A549 (cell line): ENCODE data around the gene ABCA1. TPM values are rescaled to one million over a fixed set of nuclear protein-coding genes. Genes with fewer than 3 reads are reported as not detected.

Experiments
- ATAC-seq, 2 experiments: fragments of 200-7000 bp in 1 of 2; fragments of >200 bp in 1 of 2; cut with Nextera tagmentation in 1 of 2; cut with Tn5 transposase in 1 of 2; 3 replicates each; pipeline versions ENCODE4 v1.8.0 to v1.9.1; 2018 to 2020; ENCODE audit warnings: mild to moderate bottlenecking in 1 of 2, moderate library complexity in 1 of 2
- CTCF ChIA-PET: fragments of 300-600 bp; sonication (Branson Sonifier 250); formaldehyde crosslinking; extraction: SDS; loops from one replicate; lab custom pipeline; 2021; ENCODE audit warnings: antibody characterized with exemption, inconsistent platforms; lab: Yijun Ruan, JAX
- POLR2A ChIA-PET: fragments of 350-600 bp; formaldehyde crosslinking; extraction: SDS; loops from one replicate; lab custom pipeline; 2021; ENCODE audit warnings: antibody characterized with exemption, inconsistent platforms; lab: Yijun Ruan, JAX
- DNase-seq, 2 experiments: peaks; one replicate each; pipeline versions ENCODE4 v3.0.0 to v3.0.0-alpha.2; 2011 to 2016; ENCODE audit warnings: low read depth in 1 of 2, low spot score in 1 of 2
- FAIRE-seq: peaks from 2 replicates; lab custom pipeline; 2011; peaks lifted over from hg19 to GRCh38; lab: Jason Lieb, UNC
- H3K27ac ChIP-seq, 2 experiments: fragments of >200 bp; sonication (Bioruptor Twin); formaldehyde crosslinking; 3 replicates each; pipeline ENCODE4 v1.5.1; 2016 to 2017
- H3K4me1 ChIP-seq: fragments of >200 bp; sonication (Bioruptor Twin); formaldehyde crosslinking; 3 replicates; pipeline ENCODE4 v1.6.1; 2016
- H3K4me2 ChIP-seq: fragments of >200 bp; sonication (Bioruptor Twin); formaldehyde crosslinking; 3 replicates; pipeline ENCODE4 v1.6.1; 2016
- H3K4me3 ChIP-seq: fragments of >200 bp; sonication (Bioruptor Twin); formaldehyde crosslinking; 3 replicates; pipeline ENCODE4 v1.5.1; 2016
- H3K9me3 ChIP-seq: fragments of >200 bp; sonication (Bioruptor Twin); formaldehyde crosslinking; 3 replicates; pipeline ENCODE4 v1.6.1; 2016
- BHLHE40 ChIP-seq: IDR thresholded peaks from 2 replicates; pipeline ENCODE4 v1.6.1; 2012; ENCODE audit warnings: low read depth, low read length, inconsistent platforms
- CEBPB ChIP-seq, 2 experiments: fragments of >200 bp in 1 of 2; sonication (Bioruptor Twin) in 1 of 2; formaldehyde crosslinking in 1 of 2; IDR thresholded peaks; 2 replicates each; pipeline ENCODE4 v1.6.1; 2012 to 2016
- ESRRA ChIP-seq: fragments of 150-350 bp; IDR thresholded peaks from 2 replicates; pipeline ENCODE4 v1.6.1; 2014; ENCODE audit warnings: mild to moderate bottlenecking, low read length, borderline replicate concordance
- FOSB ChIP-seq: fragments of 250-450 bp; sonication (Bioruptor Pico); IDR thresholded peaks from 2 replicates; pipeline ENCODE4 v1.5.0; 2020; ENCODE audit warnings: mild to moderate bottlenecking, moderate library complexity
- FOSL2 ChIP-seq, 2 experiments: fragments of 450-650 bp in 1 of 2; fragments of >200 bp in 1 of 2; sonication (Bioruptor Twin) in 1 of 2; formaldehyde crosslinking; IDR thresholded peaks; 2 replicates each; pipeline versions ENCODE4 v1.5.0 to v1.6.1; 2016 to 2020; ENCODE audit warnings: mild to moderate bottlenecking in 1 of 2, moderate library complexity in 1 of 2
- FOXS1 ChIP-seq: fragments of 250-450 bp; sonication (Bioruptor Pico); IDR thresholded peaks from 2 replicates; pipeline ENCODE4 v1.5.0; 2020; ENCODE audit warnings: mild to moderate bottlenecking, moderate library complexity
- GATA3 ChIP-seq: IDR thresholded peaks from 2 replicates; pipeline ENCODE4 v1.6.1; 2012; ENCODE audit warnings: borderline replicate concordance
- JUN ChIP-seq, 2 experiments: fragments of >200 bp; sonication (Bioruptor Twin); formaldehyde crosslinking; IDR thresholded peaks; 2 replicates in 1 of 2; 3 replicates in 1 of 2; pipeline ENCODE4 v1.6.1; 2016 to 2017
- KDM1A ChIP-seq: fragments of 200-600 bp; sonication (generic); IDR thresholded peaks from 2 replicates; pipeline ENCODE4 v1.6.1; 2016; ENCODE audit warnings: low read depth, mild to moderate bottlenecking
- KDM5A ChIP-seq: fragments of 200-600 bp; sonication (generic); IDR thresholded peaks from 2 replicates; pipeline ENCODE4 v1.6.1; 2016; ENCODE audit warnings: antibody characterized with exemption, mild to moderate bottlenecking
- MAZ ChIP-seq: fragments of 150-350 bp; IDR thresholded peaks from 2 replicates; pipeline ENCODE4 v1.6.1; 2014; ENCODE audit warnings: antibody characterized with exemption, low read depth, low read length, borderline replicate concordance
- PHF8 ChIP-seq: fragments of 200-600 bp; sonication (generic); IDR thresholded peaks from 2 replicates; pipeline ENCODE4 v1.6.1; 2016; ENCODE audit warnings: low read depth, mild to moderate bottlenecking, antibody characterized with exemption, moderate library complexity, borderline replicate concordance
- RAD21 ChIP-seq, 2 experiments: fragments of >200 bp in 1 of 2; sonication (Bioruptor Twin) in 1 of 2; formaldehyde crosslinking in 1 of 2; IDR thresholded peaks in 1 of 2; conservative IDR thresholded peaks in 1 of 2; 2 replicates in 1 of 2; 3 replicates in 1 of 2; pipeline ENCODE4 v1.6.1; 2012 to 2018; ENCODE audit warnings: inconsistent platforms in 1 of 2
- RNF2 ChIP-seq: fragments of 200-600 bp; sonication (generic); IDR thresholded peaks from 2 replicates; pipeline ENCODE4 v1.6.1; 2016; ENCODE audit warnings: low read depth, mild to moderate bottlenecking, antibody characterized with exemption, moderate library complexity, borderline replicate concordance
- ZC3H11A ChIP-seq: fragments of 450-650 bp; IDR thresholded peaks from 2 replicates; pipeline ENCODE4 v1.6.1; 2014; ENCODE audit warnings: antibody characterized with exemption, mild to moderate bottlenecking
- ZFP36 ChIP-seq: fragments of 450-650 bp; IDR thresholded peaks from 2 replicates; pipeline ENCODE4 v1.6.1; 2014; ENCODE audit warnings: borderline replicate concordance; ENCODE audit not compliant: partially characterized antibody
- ZSCAN20 ChIP-seq: fragments of 250-450 bp; sonication (Bioruptor Pico); IDR thresholded peaks from 2 replicates; pipeline ENCODE4 v1.8.0; 2022; ENCODE audit warnings: mild to moderate bottlenecking, moderate library complexity
- WGBS: methylation state at CpG from one replicate; pipeline ENCODE4 v1.1.6; 2017; ENCODE audit errors: missing lambda C conversion rate; 5-methylcytosine and 5-hydroxymethylcytosine counted together
- polyA plus RNA-seq, 4 experiments: library from polyadenylated mRNA; depleted of rRNA in 3 of 4; stranded (reverse); fragments of >200 nt; fragmentation: RNase III in 1 of 4; extraction: RNeasy Plus Mini Kit Qiagen cat#74134 plus additional on column Dnase treatment in 1 of 4; gene quantifications; 2 replicates in 3 of 4; 3 replicates in 1 of 4; pipeline ENCODE4 v1.2.3, GENCODE V29; 2011 to 2017
- TF ChIP-seq, protein P1 (sequence below): fragments of >200 bp; sonication (Bioruptor Twin); formaldehyde crosslinking; IDR thresholded peaks from 3 replicates; pipeline ENCODE4 v1.5.1; 2016
- TF ChIP-seq, protein P2 (sequence below): fragments of >200 bp; sonication (Bioruptor Twin); formaldehyde crosslinking; IDR thresholded peaks from 3 replicates; pipeline ENCODE4 v1.6.1; 2016
- TF ChIP-seq, protein P3 (sequence below): IDR thresholded peaks from 2 replicates; pipeline ENCODE4 v1.6.1; 2012; ENCODE audit warnings: low read depth, borderline replicate concordance
- TF ChIP-seq, protein P4 (sequence below): fragments of 250-450 bp; sonication (Bioruptor Pico); IDR thresholded peaks from 2 replicates; pipeline ENCODE4 v1.5.0; 2021; ENCODE audit warnings: mild to moderate bottlenecking, moderate library complexity, borderline replicate concordance
- TF ChIP-seq, protein P5 (sequence below): IDR thresholded peaks from 2 replicates; pipeline ENCODE4 v1.6.1; 2012
- TF ChIP-seq, protein P6 (sequence below): fragments of 450-650 bp; IDR thresholded peaks from 2 replicates; pipeline ENCODE4 v1.6.1; 2014; ENCODE audit warnings: antibody characterized with exemption
- TF ChIP-seq, protein P7 (sequence below): fragments of 250-450 bp; sonication (Bioruptor Pico); IDR thresholded peaks from 2 replicates; pipeline ENCODE4 v1.5.0; 2020; ENCODE audit warnings: low read depth, mild to moderate bottlenecking, moderate library complexity

Gene ABCA1
- polyA plus RNA-seq, 2 of the 4 experiments (the other 2 are of a cell fraction) = 3.6 to 12.0 TPM

DNA sequence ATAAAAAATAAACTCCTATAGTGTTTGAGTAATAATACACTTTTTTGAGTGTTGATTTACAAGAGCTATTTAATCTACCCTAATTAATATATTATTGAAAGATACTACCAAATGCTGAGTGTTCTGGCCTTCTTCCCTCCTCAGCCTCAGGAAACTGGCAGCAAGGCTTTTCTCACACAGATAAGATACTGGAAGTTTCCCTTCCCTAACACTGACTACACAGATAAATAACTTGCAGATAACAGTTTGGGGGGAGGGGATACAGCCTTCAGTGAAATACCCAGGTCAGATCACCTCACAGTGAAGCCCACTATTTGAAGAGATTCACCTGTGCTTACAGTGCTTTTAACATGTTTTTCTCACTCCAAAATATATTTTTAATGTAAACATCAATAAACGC lies 182.1 kb downstream of the ABCA1 start:
- ChIA-PET CTCF (interaction anchor here (0.6 to 1.0 kb wide), 2 partner anchors 63 to 686 kb away, joined by 3 to 5 read pairs; no protein-coding TSS in a partner anchor), POLR2A (no interaction called here)
- DNase-seq (no peak), ATAC-seq (no peak), FAIRE-seq (no peak)
- no peaks in the 10 kb centered on the region for H3K9me3 ChIP-seq
- peaks cover 13% of the 10 kb centered on the region; the same call in 2 of the 3 replicates for H3K4me1 ChIP-seq
- no peak overlapping the region for H3K4me3 ChIP-seq
- H3K4me2 ChIP-seq = no peak overlapping the region
- TF ChIP-seq, protein P1, sequence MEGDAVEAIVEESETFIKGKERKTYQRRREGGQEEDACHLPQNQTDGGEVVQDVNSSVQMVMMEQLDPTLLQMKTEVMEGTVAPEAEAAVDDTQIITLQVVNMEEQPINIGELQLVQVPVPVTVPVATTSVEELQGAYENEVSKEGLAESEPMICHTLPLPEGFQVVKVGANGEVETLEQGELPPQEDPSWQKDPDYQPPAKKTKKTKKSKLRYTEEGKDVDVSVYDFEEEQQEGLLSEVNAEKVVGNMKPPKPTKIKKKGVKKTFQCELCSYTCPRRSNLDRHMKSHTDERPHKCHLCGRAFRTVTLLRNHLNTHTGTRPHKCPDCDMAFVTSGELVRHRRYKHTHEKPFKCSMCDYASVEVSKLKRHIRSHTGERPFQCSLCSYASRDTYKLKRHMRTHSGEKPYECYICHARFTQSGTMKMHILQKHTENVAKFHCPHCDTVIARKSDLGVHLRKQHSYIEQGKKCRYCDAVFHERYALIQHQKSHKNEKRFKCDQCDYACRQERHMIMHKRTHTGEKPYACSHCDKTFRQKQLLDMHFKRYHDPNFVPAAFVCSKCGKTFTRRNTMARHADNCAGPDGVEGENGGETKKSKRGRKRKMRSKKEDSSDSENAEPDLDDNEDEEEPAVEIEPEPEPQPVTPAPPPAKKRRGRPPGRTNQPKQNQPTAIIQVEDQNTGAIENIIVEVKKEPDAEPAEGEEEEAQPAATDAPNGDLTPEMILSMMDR = no peak
- TF ChIP-seq MAZ (no peak), KDM5A (no peak), CEBPB (IDR thresholded peaks at IDR 0.05) (no peak), ZC3H11A (no peak), FOXS1 (CRISPR knock-in tag) (no peak), KDM1A (no peak), PHF8 (no peak), FOSL2 (IDR thresholded peaks at IDR 0.05) (no peak), FOSL2 (CRISPR knock-in tag; IDR thresholded peaks at IDR 0.05) (no peak), ESRRA (no peak), RNF2 (no peak)
- TF ChIP-seq, protein P2, sequence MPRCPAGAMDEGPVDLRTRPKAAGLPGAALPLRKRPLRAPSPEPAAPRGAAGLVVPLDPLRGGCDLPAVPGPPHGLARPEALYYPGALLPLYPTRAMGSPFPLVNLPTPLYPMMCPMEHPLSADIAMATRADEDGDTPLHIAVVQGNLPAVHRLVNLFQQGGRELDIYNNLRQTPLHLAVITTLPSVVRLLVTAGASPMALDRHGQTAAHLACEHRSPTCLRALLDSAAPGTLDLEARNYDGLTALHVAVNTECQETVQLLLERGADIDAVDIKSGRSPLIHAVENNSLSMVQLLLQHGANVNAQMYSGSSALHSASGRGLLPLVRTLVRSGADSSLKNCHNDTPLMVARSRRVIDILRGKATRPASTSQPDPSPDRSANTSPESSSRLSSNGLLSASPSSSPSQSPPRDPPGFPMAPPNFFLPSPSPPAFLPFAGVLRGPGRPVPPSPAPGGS = no peak
- TF ChIP-seq, protein P3, sequence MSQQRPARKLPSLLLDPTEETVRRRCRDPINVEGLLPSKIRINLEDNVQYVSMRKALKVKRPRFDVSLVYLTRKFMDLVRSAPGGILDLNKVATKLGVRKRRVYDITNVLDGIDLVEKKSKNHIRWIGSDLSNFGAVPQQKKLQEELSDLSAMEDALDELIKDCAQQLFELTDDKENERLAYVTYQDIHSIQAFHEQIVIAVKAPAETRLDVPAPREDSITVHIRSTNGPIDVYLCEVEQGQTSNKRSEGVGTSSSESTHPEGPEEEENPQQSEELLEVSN = no peak
- TF ChIP-seq, protein P4, sequence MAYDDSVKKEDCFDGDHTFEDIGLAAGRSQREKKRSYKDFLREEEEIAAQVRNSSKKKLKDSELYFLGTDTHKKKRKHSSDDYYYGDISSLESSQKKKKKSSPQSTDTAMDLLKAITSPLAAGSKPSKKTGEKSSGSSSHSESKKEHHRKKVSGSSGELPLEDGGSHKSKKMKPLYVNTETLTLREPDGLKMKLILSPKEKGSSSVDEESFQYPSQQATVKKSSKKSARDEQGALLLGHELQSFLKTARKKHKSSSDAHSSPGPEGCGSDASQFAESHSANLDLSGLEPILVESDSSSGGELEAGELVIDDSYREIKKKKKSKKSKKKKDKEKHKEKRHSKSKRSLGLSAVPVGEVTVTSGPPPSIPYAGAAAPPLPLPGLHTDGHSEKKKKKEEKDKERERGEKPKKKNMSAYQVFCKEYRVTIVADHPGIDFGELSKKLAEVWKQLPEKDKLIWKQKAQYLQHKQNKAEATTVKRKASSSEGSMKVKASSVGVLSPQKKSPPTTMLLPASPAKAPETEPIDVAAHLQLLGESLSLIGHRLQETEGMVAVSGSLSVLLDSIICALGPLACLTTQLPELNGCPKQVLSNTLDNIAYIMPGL (CRISPR knock-in tag) = no peak
- TF ChIP-seq, all 56 proteins: peak for 0
- H3K27ac ChIP-seq = no peak overlapping the region
- 70% methylated on average over 1 of the region's 1 CpG for WGBS

DNA sequence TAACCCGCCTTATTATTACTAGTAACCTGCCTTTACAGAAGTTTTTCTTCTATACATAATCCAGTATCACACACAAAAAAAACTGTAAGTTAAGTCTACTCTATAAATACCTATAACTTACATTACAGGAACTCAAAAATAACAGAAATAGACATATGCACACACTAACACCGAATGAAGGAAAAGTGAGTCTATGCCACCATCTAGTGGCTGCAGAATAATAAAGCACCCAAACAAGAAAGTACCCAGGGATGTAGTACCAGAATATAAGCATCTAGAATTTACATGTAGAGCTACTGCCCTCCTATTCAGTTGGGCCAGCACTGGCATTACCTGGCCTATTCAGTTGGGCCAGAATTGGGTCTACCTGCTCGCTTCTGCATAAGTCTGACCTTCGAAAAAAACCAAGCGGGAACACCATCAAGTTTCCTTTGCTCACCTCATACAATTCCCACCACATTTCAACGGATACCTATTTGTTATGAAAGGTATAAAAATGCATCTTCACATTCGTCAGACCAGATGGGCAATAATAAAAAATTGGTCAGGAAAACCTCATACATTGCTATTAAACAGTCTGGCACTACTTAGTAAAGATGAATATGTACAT lies 184.5 kb downstream of the ABCA1 start:
- WGBS = 3% methylated on average over 7 of the region's 7 CpGs
- Histone ChIP-seq H3K4me2 (no peak overlapping the region), H3K27ac (no peak overlapping the region), H3K9me3 (no peaks in the 10 kb centered on the region), H3K4me1 (peaks cover 10% of the 10 kb centered on the region; the same call in 1 of the 3 replicates), H3K4me3 (no peak overlapping the region)
- POLR2A ChIA-PET = no interaction called here
- DNase-seq (peak; percentile 41 to 74), ATAC-seq (peak; percentile 23 to 44; a peak in 5 of 6 replicates), FAIRE-seq (no peak)
- CTCF ChIA-PET = interaction anchor here (0.6 to 1.7 kb wide), 6 partner anchors 23 to 573 kb away, joined by 3 to 5 read pairs (median 4); no protein-coding TSS in a partner anchor
- TF ChIP-seq BHLHE40 = no peak
- TF ChIP-seq FOSL2 (IDR thresholded peaks at IDR 0.05) = no peak
- no peak for TF ChIP-seq FOSL2 (CRISPR knock-in tag; IDR thresholded peaks at IDR 0.05)
- no peak for TF ChIP-seq ZFP36
- TF ChIP-seq, protein P5, sequence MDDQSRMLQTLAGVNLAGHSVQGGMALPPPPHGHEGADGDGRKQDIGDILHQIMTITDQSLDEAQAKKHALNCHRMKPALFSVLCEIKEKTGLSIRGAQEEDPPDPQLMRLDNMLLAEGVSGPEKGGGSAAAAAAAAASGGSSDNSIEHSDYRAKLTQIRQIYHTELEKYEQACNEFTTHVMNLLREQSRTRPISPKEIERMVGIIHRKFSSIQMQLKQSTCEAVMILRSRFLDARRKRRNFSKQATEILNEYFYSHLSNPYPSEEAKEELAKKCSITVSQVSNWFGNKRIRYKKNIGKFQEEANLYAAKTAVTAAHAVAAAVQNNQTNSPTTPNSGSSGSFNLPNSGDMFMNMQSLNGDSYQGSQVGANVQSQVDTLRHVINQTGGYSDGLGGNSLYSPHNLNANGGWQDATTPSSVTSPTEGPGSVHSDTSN = no peak
- TF ChIP-seq JUN (IDR thresholded peaks at IDR 0.05) = no peak
- TF ChIP-seq, protein P1 = peak; percentile 84
- TF ChIP-seq, protein P6, sequence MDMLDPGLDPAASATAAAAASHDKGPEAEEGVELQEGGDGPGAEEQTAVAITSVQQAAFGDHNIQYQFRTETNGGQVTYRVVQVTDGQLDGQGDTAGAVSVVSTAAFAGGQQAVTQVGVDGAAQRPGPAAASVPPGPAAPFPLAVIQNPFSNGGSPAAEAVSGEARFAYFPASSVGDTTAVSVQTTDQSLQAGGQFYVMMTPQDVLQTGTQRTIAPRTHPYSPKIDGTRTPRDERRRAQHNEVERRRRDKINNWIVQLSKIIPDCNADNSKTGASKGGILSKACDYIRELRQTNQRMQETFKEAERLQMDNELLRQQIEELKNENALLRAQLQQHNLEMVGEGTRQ = no peak
- no peak for TF ChIP-seq ESRRA
- no peak for TF ChIP-seq ZSCAN20 (CRISPR knock-in tag)
- no peak for TF ChIP-seq FOSB (CRISPR knock-in tag)
- peak; percentile 86 to 92 for TF ChIP-seq RAD21 (conservative IDR thresholded peaks at IDR 0.05 in 1 of 2, IDR thresholded peaks at IDR 0.05 in 1 of 2)
- TF ChIP-seq, protein P7, sequence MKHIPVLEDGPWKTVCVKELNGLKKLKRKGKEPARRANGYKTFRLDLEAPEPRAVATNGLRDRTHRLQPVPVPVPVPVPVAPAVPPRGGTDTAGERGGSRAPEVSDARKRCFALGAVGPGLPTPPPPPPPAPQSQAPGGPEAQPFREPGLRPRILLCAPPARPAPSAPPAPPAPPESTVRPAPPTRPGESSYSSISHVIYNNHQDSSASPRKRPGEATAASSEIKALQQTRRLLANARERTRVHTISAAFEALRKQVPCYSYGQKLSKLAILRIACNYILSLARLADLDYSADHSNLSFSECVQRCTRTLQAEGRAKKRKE (CRISPR knock-in tag) = no peak
- TF ChIP-seq GATA3 = no peak
